GM12873 (cell line): ENCODE results near the gene FFAR1.

Source experiments
- TF ChIP-seq, protein P1 (sequence below): IDR thresholded peaks from 2 replicates; pipeline ENCODE4 v1.5.1; 2012; ENCODE audit warnings: low read depth, mild to moderate bottlenecking, moderate library complexity, low read length, control low read depth; ENCODE audit not compliant: insufficient read depth; ENCODE audit errors: missing control alignments

FFAR1 gene

GRCh38 chr19:35370722-35371121, 23.0 kb downstream of the FFAR1 start, which contains the start of gene GPR42:
GPR42 (plus strand) TSS chr19:35371068; CDS start chr19:35371360, 292 bp downstream.
- TF ChIP-seq, protein P1, sequence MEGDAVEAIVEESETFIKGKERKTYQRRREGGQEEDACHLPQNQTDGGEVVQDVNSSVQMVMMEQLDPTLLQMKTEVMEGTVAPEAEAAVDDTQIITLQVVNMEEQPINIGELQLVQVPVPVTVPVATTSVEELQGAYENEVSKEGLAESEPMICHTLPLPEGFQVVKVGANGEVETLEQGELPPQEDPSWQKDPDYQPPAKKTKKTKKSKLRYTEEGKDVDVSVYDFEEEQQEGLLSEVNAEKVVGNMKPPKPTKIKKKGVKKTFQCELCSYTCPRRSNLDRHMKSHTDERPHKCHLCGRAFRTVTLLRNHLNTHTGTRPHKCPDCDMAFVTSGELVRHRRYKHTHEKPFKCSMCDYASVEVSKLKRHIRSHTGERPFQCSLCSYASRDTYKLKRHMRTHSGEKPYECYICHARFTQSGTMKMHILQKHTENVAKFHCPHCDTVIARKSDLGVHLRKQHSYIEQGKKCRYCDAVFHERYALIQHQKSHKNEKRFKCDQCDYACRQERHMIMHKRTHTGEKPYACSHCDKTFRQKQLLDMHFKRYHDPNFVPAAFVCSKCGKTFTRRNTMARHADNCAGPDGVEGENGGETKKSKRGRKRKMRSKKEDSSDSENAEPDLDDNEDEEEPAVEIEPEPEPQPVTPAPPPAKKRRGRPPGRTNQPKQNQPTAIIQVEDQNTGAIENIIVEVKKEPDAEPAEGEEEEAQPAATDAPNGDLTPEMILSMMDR: no peak

DNA sequence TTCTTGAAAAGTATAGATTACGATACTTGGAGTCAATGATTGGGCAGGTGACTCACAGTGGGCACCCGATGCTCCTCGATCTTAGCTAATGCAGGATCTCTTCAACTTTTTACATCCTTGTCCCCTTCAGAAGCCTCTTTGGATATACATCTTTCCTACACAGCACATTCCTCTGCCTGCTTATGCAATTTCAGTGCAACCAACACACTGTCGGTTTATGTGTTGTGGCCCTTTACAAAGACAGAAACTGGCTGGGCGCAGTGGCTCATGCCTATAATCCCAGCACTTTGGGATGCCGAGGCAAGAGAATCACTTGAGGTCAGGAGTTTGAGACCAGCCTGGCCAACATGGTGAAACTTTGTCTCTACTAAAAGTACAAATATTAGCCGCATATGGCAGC, 25.8 kb downstream of the FFAR1 start:
- TF ChIP-seq, protein P1: no peak

- TF ChIP-seq, protein P1: no peak
These were observed 28.0 kb downstream of the FFAR1 start for GRCh38 chr19:35375505-35376307.

DNA sequence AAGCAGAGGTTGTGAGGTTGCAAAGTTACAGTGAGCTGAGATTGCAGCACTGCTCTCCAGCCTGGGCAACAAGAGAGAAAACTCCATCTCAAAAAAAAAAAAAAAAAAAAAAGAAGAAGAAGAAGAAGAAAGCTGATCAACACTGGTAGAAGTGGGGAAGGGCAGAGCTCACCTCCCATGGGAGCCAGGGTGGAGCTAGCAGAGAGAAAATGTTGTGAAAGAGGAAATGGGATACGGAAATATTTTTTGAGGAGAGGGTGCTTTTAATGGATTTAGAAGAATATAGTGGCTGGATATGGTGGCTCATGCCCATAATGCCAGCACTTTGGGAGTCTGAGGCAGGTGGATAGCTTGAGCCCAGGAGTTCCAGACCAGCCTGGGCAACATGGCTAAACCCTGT, 30.0 kb downstream of the FFAR1 start:
- TF ChIP-seq, protein P1: no peak

GRCh38 chr19:35378356-35378755, 30.7 kb downstream of the FFAR1 start:
- TF ChIP-seq, protein P1: no peak

GRCh38 chr19:35379992-35380391, 32.3 kb downstream of the FFAR1 start:
- TF ChIP-seq, protein P1: no peak

DNA sequence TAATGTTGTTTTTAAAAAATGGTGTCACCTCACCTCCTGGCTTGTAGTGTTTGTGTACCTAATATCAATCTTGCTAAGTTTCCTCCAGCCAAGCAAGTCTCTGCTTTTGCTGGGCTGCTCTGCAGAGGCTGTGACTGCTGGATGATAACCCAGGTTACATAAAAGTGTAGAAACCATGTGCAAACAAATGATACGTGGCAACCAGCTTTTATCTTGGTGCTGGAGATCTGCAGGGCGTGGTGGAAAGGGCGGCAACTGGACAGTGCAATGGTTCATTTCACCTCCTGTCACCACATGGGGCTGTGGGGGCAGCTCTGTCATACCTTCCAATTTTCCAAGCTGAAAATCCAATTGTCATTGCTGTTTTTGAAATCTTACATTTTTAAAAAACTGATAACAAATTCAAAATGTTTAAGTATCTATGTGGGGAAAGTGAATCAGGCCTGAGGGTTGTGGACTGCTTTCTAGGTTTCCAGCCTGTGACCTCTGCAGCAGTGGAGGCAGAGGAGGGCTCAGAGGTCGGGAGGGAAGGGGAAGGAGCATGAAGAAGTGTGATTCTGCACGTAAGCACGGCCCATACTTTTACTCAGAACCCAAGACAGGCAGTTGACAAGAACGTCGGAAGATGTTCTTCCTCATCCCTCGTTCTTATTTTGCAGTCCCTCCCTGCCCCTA, 32.9 kb downstream of the FFAR1 start:
- TF ChIP-seq, protein P1: no peak
